Lower leg skin (tissue), 3 donors: Measurements from ENCODE around the gene ZBED4.

Experiments
- CTCF ChIP-seq, 3 donors: fragments of 450-650 bp; IDR thresholded peaks; one replicate each; pipeline ENCODE4 v1.5.1; 2016; ENCODE audit warnings: antibody characterized with exemption in 3 of 3, mild to moderate bottlenecking in 3 of 3, moderate library complexity in 2 of 3
- POLR2A ChIP-seq, 2 donors: fragments of 450-650 bp; IDR thresholded peaks; one replicate each; pipeline ENCODE4 v1.6.1; 2016 to 2017; ENCODE audit warnings: antibody characterized with exemption in 2 of 2, mild to moderate bottlenecking in 1 of 2, moderate library complexity in 1 of 2

- no peak for TF ChIP-seq CTCF (IDR thresholded peaks at IDR 0.05)
- TF ChIP-seq POLR2A (IDR thresholded peaks at IDR 0.05) = no peak
Observed at GRCh38 chr22:49828599-49828965, 25.1 kb upstream of the ZBED4 start.
